Islet precursor cell (in vitro differentiated cells): Measurements from ENCODE around the gene STK17A.

Experiments used
- DNase-seq: peaks from one replicate; pipeline ENCODE4 v3.0.0-alpha.2; 2018

Gene STK17A

DNA sequence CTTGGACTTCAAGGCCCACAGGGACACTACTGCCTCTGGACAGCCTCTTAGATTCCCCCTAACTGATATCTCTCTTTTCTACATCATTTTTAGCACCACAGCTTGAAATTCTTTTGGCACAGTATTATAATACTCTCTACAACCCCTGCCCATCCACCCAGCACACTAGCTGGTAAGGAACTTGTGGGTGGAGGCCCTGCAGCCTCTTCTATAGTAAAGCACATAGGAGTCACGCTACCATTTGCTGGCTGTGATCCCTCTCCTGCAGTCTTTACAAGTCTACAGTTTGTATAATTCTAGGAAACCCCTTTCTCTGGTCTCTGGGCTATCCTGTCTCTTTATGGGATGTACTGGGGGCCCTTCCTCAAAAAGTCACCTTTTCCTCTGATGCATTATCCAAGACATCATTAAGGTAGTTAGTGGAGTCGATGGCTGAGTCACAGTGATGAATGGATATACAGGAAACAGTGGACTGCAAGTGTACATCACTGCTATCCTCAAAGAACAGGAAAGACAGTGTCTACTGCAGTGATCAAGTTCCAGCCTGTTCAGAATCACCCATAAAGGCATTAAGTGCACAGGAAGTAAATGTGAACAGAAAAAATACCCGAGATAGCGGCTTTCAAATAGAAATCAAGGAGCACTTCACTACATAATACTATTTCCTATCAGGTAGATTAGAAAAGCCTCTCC lies 54.4 kb downstream of the STK17A start:
- DNase-seq = no peak

DNA sequence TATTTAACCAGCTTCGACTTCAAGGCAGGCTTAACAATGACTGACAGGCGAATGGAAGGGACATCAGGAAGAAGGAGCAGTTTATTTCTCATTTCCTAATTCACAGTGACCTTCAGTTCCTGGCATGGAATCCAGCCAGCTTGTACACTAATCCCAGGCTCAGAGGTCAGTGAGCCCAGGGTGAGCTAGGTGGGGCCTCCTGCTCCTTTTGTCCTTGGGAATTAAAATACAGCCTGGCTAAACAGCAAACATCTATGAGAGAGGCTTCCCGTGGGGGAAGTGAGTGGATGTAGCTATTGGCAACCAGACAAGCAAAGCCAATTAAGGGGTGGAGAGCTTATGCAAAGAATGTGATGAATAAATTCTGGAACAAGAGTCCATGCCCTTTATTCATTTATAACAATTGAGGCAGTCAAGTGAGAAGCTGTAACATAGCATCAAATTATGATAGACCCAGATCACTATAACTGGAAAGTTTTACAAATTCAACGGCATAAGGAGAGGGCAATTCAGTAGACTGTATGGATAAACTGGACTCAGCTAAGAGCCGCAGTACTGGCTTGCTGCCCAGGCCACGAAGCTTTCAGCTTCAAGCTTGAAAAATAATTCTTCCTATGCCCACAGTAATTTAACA lies 57.1 kb downstream of the STK17A start:
- no peak for DNase-seq

DNA sequence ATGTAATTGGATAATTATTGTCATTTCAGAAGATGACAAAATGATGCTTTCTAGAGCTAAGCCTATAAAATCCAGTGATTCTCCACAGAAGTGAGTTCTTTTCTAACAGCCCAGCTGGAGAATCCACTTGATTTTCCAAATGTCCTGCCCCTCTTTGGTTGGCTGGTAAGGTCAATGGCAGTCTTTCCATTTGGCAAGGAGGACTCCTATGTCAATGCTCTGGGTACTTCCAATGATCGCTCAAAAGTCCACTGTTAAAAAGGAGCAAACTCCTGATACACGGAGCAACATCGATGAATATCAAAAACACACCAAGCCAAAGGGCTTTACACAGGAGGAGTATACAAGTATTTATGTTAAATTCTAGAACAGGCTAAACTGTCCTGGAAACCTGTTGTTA lies 57.8 kb downstream of the STK17A start:
- DNase-seq = no peak

DNA sequence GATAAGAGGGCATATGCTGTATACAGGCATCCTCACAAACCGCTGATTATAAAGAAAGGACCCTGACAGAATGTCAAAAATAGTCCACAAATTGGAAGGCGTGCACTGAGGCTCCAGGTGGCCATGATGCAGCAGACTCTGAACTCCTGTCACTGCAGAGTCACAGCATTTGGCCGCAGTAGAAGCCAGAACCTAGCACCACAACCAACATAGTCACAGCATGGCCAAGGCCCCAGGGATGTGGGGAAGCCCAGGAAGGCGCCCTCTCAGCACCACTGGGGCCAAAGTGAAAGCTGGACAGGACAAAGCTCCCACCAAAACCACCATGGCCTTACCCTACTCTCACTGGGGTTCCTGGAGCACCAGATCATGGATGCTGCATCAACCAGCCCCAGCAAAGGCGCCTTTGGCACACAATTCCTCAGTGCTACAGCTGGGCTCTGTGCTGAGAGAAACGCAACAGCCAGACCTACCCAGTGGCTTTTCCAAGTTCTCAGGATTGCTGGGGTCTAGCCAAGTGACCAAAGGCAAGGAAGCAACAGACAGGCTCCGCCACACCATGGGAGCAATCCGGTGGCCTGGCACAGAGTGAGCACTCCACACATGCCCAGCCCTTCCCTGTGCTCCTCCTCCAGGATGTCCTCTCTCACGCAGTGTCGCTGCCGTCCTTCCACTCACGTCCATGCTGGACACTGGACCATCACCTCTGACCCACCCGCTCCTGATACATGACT lies 60.2 kb downstream of the STK17A start:
- DNase-seq = no peak

GRCh38 chr7:43643846-43644245 lies 60.9 kb downstream of the STK17A start:
- no peak for DNase-seq

DNA sequence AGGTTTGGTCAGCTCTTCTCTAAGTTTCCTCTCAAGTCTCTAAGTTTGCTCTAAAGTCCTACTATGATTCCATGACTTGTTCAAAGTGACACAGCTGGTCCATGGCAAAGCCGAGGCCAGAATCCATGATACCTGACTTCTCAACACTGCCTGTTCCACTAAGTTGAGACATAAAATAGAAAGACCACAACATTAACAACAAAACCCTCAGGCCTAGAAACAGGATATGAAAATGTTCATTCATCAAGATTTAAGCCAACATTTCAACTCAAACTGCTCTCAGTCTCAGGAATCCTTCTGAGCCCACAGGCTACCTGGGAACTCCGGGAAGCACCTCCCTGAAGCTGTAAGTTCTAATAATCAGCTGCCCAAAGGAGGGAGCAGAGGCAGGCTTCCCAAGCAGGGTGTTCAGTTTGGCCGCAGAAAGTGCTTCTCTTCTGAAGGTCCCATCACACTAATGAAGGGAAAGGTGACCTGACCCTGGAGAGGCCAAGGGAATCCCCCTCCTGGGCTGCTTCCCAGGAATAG lies 62.9 kb downstream of the STK17A start:
- no peak for DNase-seq

DNA sequence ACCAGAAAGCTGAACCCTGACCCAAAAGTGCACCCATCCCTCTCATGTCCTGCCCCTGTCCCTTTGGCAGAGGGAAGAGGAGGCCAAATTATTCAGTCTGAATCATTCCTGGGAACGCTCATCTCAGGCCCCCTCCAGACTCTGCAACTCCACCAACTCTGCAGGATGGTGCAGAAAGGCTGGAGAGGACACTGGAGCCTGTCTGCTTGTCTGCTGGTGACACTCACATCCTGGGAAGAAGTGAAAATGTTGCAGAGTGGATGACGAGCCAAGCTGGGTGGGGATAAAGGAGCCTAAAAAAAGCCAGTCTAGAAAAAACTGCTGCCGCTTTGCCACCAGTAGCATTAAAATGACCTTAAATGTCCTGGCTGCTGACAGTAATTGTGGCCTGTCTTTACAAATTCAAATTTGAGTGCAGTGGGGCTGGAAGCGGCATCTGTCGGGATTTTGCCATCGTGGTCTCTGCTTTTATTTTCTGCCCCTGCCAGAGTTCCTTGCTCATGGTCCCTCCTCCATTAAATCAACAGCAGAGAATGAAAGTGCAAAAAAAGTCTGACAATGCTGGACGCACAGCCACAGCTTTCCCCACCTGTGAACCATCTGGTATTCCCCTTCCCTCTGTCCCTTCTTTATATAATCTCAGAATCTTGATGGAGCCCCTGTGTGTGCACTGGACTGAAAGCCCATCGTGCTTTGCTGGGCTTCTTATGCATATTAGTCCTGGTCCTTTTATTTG lies 63.9 kb downstream of the STK17A start:
- no peak for DNase-seq

DNA sequence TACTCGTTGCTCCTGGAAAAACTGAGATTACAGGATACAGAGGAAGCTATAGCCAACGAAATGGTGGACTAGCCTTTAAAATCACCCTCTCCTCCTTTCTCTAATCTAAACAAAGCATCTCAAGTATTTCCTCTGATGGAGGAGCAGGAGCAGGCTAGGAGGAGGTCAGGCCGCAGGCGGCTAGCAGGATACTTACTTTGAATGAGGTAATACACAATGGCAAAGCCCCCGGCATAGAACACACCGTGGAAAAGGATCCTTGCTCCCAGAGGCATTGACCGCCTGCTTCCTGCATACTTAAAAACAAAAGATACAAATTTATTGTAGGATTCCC lies 64.4 kb downstream of the STK17A start:
- DNase-seq = peak; percentile 85

DNA sequence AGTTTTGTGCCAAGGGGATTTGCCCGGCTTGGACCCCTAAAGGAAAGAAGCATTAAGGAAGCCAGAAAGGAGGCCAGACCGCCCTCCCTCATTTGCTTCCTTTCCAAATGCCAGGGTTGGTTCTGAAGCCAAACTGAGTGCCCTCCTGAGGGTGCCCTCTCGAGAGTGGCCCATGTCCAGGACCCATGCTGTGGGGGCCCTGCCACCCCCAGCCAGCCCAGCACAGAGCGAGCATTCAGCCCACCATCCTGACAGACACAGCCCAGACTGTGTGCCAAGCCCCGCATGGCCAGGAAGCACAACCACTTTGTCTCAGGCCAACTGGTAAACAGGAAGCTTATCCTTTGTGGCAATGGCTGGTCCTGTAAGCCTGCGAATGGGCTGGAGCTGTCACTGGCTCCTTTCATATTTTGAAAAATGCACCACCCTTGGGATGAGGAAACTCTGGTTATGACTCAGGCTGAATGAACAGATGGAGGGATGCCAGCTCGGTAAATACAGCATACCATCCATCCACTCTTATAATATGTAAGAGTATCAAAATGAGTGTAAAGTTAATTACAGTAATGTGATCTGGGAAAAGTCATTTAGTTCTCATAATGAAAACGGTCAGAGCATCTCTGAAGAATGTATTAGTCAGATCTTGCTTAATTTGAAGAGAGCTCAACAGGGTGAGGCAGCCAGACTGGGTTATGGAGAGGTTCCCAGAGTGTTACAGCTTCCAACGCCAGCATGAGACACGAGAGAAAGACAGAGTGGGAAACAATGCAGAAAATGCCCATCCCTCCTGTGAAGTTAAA lies 65.0 kb downstream of the STK17A start:
- DNase-seq = no peak

DNA sequence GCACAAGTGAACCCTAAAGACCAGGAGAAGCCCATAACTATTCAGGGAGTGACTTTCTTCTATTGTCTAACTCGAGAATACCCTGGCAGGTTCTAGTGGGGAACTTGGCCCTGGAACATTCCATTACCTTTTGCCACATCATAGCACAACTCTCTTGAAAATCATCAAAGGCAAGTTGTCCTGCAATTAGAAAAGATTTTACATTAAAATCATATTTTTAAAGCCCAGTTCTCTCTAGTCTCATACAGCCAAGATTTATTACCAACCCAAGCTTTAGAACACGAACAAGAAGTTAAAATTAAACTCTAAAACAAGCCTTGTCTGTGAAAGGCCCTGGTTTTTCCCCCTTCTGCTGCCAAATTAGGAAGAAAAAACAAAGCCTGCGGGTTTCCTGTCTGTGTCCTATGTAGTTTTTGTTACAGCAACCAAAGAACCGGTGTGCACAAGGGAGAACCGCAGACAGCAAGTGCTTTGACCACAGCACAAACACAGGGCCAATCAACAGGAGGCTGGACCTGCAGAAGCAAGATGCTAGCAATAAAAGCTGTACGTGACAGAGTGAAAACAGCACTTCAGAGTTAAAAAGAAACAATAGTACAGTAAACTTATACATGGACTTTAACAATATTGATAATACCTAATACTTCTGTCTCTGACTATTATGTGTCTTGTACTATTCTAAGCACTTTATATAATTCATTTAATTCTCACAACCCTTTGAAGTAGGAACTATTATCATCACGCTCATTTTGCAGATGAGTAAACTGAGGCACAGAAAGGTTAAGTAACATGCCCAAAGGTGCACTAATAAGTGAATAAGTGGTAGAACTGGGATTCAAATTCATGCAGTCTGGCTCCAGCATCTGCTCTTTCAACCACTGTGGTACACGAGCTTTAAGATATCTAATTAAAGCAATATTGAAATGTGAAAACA lies 65.8 kb downstream of the STK17A start:
- DNase-seq = no peak

DNA sequence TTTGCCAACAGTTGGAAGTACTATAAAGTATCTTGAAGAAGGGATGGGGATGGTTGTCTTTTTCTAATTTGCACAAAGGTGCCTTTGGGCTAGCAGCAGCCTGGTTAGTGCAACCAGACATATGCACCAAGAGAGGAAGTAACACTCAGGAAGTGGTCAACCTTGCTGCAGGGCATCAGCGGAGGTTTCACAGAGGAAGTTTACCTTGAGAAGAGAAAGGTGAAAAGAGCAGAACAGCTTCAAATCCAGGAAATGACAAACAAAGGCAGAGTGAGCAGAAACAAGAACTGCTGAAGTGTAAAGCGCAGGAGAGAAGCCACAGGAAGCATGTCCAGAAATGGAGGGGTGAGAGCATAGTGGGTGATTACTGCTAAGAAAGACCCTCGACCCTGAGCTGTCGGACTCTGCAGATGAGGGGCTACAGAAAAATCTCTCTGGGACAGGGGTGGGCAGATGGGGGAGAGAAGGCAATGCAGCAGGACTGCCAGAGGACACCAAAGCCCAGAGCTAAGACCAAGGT lies 66.9 kb downstream of the STK17A start:
- no peak for DNase-seq

GRCh38 chr7:43650457-43651052 lies 67.6 kb downstream of the STK17A start:
- peak; percentile 67 for DNase-seq

- DNase-seq = no peak
These were observed 69.5 kb downstream of the STK17A start for GRCh38 chr7:43652364-43652763.

GRCh38 chr7:43653466-43653865 lies 70.6 kb downstream of the STK17A start:
- DNase-seq = no peak

DNA sequence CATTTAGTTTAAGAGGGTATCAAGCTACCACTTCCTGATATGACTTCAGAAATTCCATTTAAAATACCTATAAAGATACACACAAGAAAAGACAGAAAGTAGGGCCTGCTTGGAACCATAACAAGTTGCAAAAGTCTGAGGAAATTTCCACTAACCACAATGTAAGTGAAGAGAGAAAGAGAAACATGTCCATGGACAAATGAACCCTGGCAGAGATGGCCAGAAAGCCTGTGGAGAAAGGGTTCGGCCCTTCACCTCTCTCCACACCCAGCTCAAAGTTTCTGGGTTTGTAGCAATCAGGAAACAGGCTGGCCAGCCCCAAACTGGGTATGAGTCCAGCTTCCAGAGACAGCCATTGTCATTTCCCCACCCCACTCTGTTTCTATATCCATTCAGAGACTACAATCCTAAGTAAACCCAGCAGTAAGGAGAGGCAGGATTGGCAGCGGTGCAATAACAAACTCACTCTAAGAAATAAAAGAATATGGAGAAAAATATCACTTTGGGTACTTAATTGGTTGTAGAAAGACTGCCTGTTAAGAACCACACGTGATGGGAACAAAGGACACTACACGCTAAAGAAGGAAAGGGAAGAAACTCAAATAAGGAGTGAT lies 71.1 kb downstream of the STK17A start:
- no peak for DNase-seq

DNA sequence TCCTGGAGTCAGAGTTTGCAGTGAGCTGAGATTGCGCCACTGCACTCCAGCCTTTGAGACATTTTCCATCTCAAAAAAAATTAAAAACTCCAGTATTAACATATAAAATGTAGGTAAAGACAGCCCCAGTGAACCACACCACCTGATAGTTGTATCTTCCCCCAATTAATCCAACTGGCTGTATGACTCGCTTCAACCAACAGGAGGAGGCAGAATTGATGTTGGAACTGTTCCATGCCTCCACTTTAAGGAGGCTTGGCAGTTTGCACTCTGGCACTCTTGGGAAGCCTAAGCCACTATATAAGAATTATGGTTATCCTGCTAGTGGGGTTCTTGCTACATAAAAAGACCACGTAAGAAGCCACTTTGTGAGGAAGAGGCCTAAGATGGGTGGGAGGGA lies 72.7 kb downstream of the STK17A start:
- DNase-seq = no peak

- DNase-seq = no peak
These were observed 74.1 kb downstream of the STK17A start for GRCh38 chr7:43656997-43657396.

DNA sequence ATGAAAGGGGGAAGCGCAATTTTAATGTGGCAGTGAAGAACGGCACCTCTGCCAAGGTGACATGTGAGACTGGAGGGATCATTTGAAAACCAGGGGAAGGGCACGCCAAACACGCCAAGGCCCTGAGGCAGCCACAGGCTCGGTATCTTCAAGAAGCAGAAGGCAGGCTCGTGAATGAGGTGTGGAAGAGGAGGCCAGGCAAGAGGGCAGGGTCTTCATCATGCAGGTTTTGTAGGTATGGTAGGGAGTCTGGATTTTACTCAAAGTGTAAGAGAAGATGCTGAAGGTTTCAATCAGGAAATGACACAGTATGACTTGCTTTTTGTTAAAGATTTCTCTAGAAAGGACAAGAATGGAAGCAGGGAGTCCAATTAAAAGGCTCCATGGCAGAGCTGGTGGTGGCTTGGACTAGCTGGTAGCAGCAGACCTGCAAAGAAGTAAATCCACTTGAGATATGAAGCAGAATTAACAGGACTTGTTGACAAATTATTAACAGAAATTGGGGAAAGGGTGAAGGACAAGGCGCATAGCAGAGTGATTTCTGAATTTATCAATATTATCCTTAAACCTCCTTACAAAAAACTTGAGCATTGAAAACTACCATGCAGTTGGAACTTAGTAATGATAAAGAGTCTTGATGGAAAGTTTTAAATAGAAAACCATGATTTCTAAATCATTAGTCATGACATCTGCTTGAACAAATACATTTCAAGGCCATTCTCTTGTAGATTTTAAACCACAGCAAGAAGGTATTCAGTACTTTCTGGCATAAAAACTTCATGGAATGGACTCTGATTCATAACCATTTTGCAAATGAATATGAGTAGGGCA lies 76.0 kb downstream of the STK17A start:
- no peak for DNase-seq

DNA sequence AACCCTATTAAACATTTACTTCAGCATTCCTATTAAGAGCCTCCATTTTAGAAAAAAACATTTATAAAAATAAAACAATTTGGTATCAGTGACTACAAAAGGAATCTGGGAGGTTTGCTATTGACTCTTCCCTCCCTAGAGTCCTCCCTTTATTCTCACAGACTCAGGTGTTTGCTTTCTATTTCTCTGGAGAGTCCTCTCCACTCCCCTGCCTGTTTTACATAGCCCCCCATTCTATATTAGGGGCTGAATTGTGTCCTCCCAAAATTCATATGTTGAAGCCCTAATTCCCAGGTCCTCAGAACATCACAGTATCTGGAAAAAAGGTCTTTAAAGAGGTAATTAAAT lies 76.6 kb downstream of the STK17A start:
- DNase-seq = no peak
